PC-9 (cell line): Measurements from ENCODE around the gene IFRD2. TPM values are rescaled to one million over a fixed set of nuclear protein-coding genes. Genes with fewer than 3 reads are reported as not detected.

Experiments
- BruUV-seq: library from RNA; stranded (reverse); fragments of 400-500 nt; replicated peaks from 2 replicates; lab custom pipeline; 2021; lab: Mats Ljungman, UMichigan
- CTCF ChIA-PET: fragments of 300-600 bp; sonication (Branson Sonifier 250); formaldehyde crosslinking; loops from one replicate; lab custom pipeline; 2022; ENCODE audit warnings: antibody characterized with exemption; lab: Charles Lee
- POLR2A ChIA-PET: fragments of 300-600 bp; sonication (Branson Sonifier 250); formaldehyde crosslinking; loops from one replicate; lab custom pipeline; 2022; ENCODE audit warnings: antibody characterized with exemption; ENCODE audit not compliant: unreplicated experiment; lab: Charles Lee
- DNase-seq, 2 experiments: peaks; one replicate each; pipeline versions ENCODE4 v3.0.0 to v3.0.0-alpha.2; 2015 to 2022; ENCODE audit warnings: mixed read lengths in 1 of 2
- H2AFZ ChIP-seq: fragments of 200-600 bp; sonication (generic); 2 replicates; pipeline ENCODE4 v1.8.1; 2017; ENCODE audit warnings: antibody characterized with exemption
- H3F3A ChIP-seq: fragments of 200-600 bp; sonication (generic); 2 replicates; pipeline ENCODE4 v1.8.1; 2017; ENCODE audit warnings: antibody characterized with exemption, mild to moderate bottlenecking, low read depth; ENCODE audit not compliant: insufficient read depth
- H3K27ac ChIP-seq: fragments of 200-600 bp; sonication (generic); 2 replicates; pipeline ENCODE4 v1.6.1; 2016; ENCODE audit warnings: mixed run types
- H3K27me3 ChIP-seq: fragments of 200-600 bp; sonication (generic); 2 replicates; pipeline ENCODE4 v1.6.1; 2016; ENCODE audit warnings: low read depth, mixed run types; ENCODE audit not compliant: insufficient read depth
- H3K36me3 ChIP-seq: fragments of 200-600 bp; sonication (generic); 2 replicates; pipeline ENCODE4 v1.6.1; 2016; ENCODE audit warnings: low read depth, mixed run types
- H3K4me1 ChIP-seq: fragments of 200-600 bp; sonication (generic); replicated peaks from 2 replicates; pipeline ENCODE4 v1.6.1; 2016; ENCODE audit warnings: mixed run types; ENCODE audit not compliant: insufficient read depth
- H3K4me2 ChIP-seq: fragments of 200-600 bp; sonication (generic); 2 replicates; pipeline ENCODE4 v1.6.1; 2017; ENCODE audit warnings: mixed run types
- H3K4me3 ChIP-seq: fragments of 200-600 bp; sonication (generic); 2 replicates; pipeline ENCODE4 v1.6.1; 2016; ENCODE audit warnings: mixed run types
- H3K79me2 ChIP-seq: fragments of 200-600 bp; sonication (generic); 2 replicates; pipeline ENCODE4 v1.6.1; 2017; ENCODE audit warnings: low read depth, mixed run types
- H3K9me2 ChIP-seq: fragments of 200-600 bp; sonication (generic); 2 replicates; pipeline ENCODE4 v1.8.1; 2017; ENCODE audit warnings: mild to moderate bottlenecking; ENCODE audit not compliant: insufficient read depth
- H3K9me3 ChIP-seq: fragments of 200-600 bp; sonication (generic); 2 replicates; pipeline ENCODE4 v1.8.1; 2016; ENCODE audit warnings: low read depth; ENCODE audit not compliant: insufficient read depth
- H4K20me1 ChIP-seq: fragments of 200-600 bp; sonication (generic); 2 replicates; pipeline ENCODE4 v1.8.1; 2017; ENCODE audit not compliant: insufficient read depth
- CTCF ChIP-seq: fragments of 200-600 bp; sonication (generic); conservative IDR thresholded peaks from 2 replicates; pipeline ENCODE4 v1.6.1; 2017; ENCODE audit warnings: mixed run types, antibody characterized with exemption, mild to moderate bottlenecking, moderate library complexity
- EZH2 ChIP-seq: fragments of 200-600 bp; sonication (generic); IDR thresholded peaks from 2 replicates; pipeline ENCODE4 v1.8.0; 2017; ENCODE audit warnings: antibody characterized with exemption, low read depth
- intact Hi-C: fragments of 100-400 bp; cut with micrococcal nuclease; formaldehyde crosslinking; loops from one replicate; pipeline ENCODE4 v1.10.0; 2022; ENCODE audit not compliant: unreplicated experiment
- total RNA-seq: library from RNA; stranded (reverse); gene quantifications from 2 replicates; pipeline ENCODE4 v1.2.3, GENCODE V29; 2021

Gene IFRD2
- total RNA-seq, 1 experiment from 2014 or later, result 93.1 TPM

- BruUV-seq, result no TSS peak
- CTCF ChIA-PET, result interaction anchor here (0.6 kb wide), 1 partner anchor 84 kb away, joined by 6 read pairs; no protein-coding TSS in a partner anchor
- POLR2A ChIA-PET, result no interaction called here
Observed at GRCh38 chr3:50243543-50243895, 48.7 kb downstream of the IFRD2 start.

GRCh38 chr3:50242851-50243542 lies 49.2 kb downstream of the IFRD2 start:
- peaks cover 16% of the 10 kb centered on the region for H3K79me2 ChIP-seq
- H3K4me2 ChIP-seq, result no peak overlapping the region
- H3K4me1 ChIP-seq, result peaks cover 28% of the 10 kb centered on the region
- no peak overlapping the region for H2AFZ ChIP-seq
- H3K4me3 ChIP-seq, result no peak overlapping the region
- H3K27me3 ChIP-seq, result no peaks in the 10 kb centered on the region
- H3K27ac ChIP-seq, result no peak overlapping the region
- intact Hi-C loops, result no loop called here
- peaks cover 31% of the 10 kb centered on the region for H3F3A ChIP-seq
- H3K9me2 ChIP-seq, result no peaks in the 10 kb centered on the region
- no peaks in the 10 kb centered on the region for H3K9me3 ChIP-seq
- no TSS peak for BruUV-seq
- H3K36me3 ChIP-seq, result no peaks in the 10 kb centered on the region
- POLR2A ChIA-PET, result no interaction called here
- CTCF ChIA-PET, result interaction anchor here (0.6 kb wide), 1 partner anchor 83 kb away, joined by 6 read pairs; no protein-coding TSS in a partner anchor
- no peak for DNase-seq
- TF ChIP-seq EZH2 (no peak), CTCF (no peak)
- no peaks in the 10 kb centered on the region for H4K20me1 ChIP-seq

More at GRCh38 chr3:50243543-50243895, 48.7 kb downstream of the IFRD2 start:
- intact Hi-C loops, result no loop called here
- TF ChIP-seq CTCF (no peak), EZH2 (no peak)
- no peaks in the 10 kb centered on the region for H3K27me3 ChIP-seq
- H3F3A ChIP-seq, result peaks cover 31% of the 10 kb centered on the region
- H3K4me2 ChIP-seq, result no peak overlapping the region
- no peaks in the 10 kb centered on the region for H3K36me3 ChIP-seq
- DNase-seq, result no peak
- no peaks in the 10 kb centered on the region; the same call in 1 of the 2 replicates for H4K20me1 ChIP-seq
- no peaks in the 10 kb centered on the region for H3K9me2 ChIP-seq
- no peak overlapping the region for H2AFZ ChIP-seq
- H3K9me3 ChIP-seq, result no peaks in the 10 kb centered on the region
- H3K79me2 ChIP-seq, result peaks cover 16% of the 10 kb centered on the region
- H3K4me1 ChIP-seq, result peaks cover 28% of the 10 kb centered on the region
- no peak overlapping the region for H3K4me3 ChIP-seq
- no peak overlapping the region for H3K27ac ChIP-seq

- Histone ChIP-seq H3K4me3 (no peak overlapping the region), H4K20me1 (no peaks in the 10 kb centered on the region), H3K9me2 (no peaks in the 10 kb centered on the region), H3F3A (peaks cover 27% of the 10 kb centered on the region), H3K36me3 (no peaks in the 10 kb centered on the region), H3K9me3 (no peaks in the 10 kb centered on the region), H3K79me2 (peaks cover 19% of the 10 kb centered on the region), H3K27ac (no peak overlapping the region), H3K27me3 (no peaks in the 10 kb centered on the region), H3K4me1 (peaks cover 25% of the 10 kb centered on the region), H3K4me2 (no peak overlapping the region), H2AFZ (no peak overlapping the region)
- BruUV-seq, result no TSS peak
- CTCF ChIA-PET, result no interaction called here
- intact Hi-C loops, result no loop called here
- no peak for TF ChIP-seq CTCF
- TF ChIP-seq EZH2, result no peak
- no peak for DNase-seq
- POLR2A ChIA-PET, result interaction anchor here (0.6 kb wide), 1 partner anchor 121 kb away, joined by 5 read pairs; no protein-coding TSS in a partner anchor
Observed at GRCh38 chr3:50242381-50242770, 49.9 kb downstream of the IFRD2 start.
